Uterus (tissue), 2 donors: ENCODE data around the gene CASKIN2.

Experiments
- CTCF ChIP-seq, 4 experiments: fragments of 200-600 bp in 2 of 4; fragments of 450-650 bp in 2 of 4; sonication (generic) in 2 of 4; IDR thresholded peaks; one replicate each; pipeline ENCODE4 v1.5.1; 2016 to 2019; ENCODE audit warnings: antibody characterized with exemption in 4 of 4, mild to moderate bottlenecking in 2 of 4, moderate library complexity in 1 of 4
- POLR2A ChIP-seq, 2 donors: fragments of 450-650 bp; IDR thresholded peaks; one replicate each; pipeline ENCODE4 v1.6.1; 2016; ENCODE audit warnings: antibody characterized with exemption in 2 of 2, mild to moderate bottlenecking in 1 of 2, moderate library complexity in 1 of 2

GRCh38 chr17:75499313-75500022 is 15.9 kb downstream of the CASKIN2 start:
- no peak for TF ChIP-seq CTCF (IDR thresholded peaks at IDR 0.05)
- no peak for TF ChIP-seq POLR2A (IDR thresholded peaks at IDR 0.05)
